ENCODE measurements around the gene RFX7. TPM values are rescaled to one million over a fixed set of nuclear protein-coding genes. Genes with fewer than 3 reads are reported as not detected.

RFX7 gene
- total RNA-seq, 1 donor from 2014 or later, result 7.2 TPM

DNA sequence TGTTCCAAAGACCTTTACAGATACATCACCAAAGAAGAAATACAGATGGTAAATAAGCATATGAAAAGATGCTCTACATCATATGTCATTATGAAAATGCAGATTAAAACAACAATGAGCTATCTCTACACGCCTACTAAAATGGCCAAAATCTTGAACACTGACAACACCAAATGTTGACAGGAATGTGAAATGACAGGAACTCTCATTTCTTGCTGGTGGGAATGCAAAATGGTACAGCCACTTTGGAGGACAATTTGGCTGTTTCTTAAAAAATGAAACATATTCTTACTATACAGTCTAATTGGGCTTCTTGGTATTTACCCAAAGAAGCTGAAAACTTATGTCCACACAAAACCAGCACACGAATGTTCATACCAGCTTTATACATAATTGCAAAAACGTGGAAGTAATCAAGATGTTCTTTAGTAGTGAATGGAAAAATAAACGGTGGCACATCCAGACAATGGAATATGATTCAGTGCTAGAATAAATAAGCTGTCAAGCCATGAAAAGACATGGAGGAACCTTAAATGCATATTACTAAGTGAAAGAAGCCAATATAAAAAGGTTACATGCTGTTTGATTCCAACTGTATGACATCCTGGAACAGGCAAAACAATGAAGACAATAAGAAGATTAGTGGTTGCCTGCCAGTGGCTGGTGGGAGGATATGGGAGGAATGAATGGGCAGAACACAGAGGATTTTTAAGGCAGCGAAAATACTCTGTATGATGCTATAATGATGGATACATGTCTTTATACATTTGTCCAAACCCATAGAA, 169.0 kb downstream of the RFX7 start:
- intact Hi-C loops (cut with micrococcal nuclease), result no loop called here
- DNase-seq (no peak), ATAC-seq (no peak)

- no peak for DNase-seq
- intact Hi-C loops (cut with micrococcal nuclease), result no loop called here
- no peak for ATAC-seq
These were observed 179.5 kb downstream of the RFX7 start for GRCh38 chr15:56064152-56064551.

DNA sequence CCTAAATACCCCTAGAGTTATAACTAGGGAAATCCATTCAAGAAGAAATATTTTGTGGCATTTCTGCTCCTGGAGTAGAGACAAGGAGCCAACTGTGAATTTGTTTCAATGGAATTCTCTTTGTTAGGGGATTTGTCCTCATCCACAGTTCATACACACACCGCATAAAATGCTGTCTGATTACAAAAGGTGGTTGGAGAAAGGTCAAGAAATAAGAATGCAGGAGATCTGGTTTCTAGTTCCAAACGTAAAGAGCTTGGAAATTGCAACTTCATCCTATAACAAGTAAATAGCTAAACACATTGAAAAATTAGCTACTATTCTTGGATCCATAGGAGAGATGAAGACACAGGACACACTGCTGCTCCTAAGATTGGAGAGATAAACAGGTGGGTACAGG, 184.0 kb downstream of the RFX7 start:
- DNase-seq (no peak), ATAC-seq (no peak)
- intact Hi-C loops (cut with micrococcal nuclease), result no loop called here

DNA sequence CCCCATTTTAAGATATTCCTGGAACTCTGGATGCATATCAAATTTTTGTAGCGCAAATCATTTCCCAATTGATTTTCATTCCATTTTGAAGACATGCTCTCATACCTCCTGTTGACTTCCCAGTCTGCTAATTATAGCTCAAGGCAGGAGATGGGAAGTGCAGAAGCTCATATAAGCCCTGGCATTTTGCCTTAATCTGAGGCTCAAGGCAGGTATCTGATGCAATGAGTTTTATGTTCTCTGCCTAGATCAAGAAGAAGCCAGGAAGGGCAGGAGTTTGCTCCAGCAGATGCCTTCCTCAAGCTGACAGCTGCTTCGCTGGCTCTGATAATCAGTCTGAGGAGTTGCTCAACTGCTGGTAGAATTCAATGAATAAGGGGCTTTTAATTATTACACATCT, 184.7 kb downstream of the RFX7 start:
- ATAC-seq (no peak), DNase-seq (no peak)
- intact Hi-C loops (cut with micrococcal nuclease), result no loop called here

GRCh38 chr15:56056626-56057025, 187.1 kb downstream of the RFX7 start:
- DNase-seq (no peak), ATAC-seq (no peak)
- intact Hi-C loops (cut with micrococcal nuclease), result no loop called here

GRCh38 chr15:56053046-56053400, 190.7 kb downstream of the RFX7 start:
- intact Hi-C loops (cut with micrococcal nuclease), result no loop called here
- DNase-seq, result no peak
- no peak for ATAC-seq

DNA sequence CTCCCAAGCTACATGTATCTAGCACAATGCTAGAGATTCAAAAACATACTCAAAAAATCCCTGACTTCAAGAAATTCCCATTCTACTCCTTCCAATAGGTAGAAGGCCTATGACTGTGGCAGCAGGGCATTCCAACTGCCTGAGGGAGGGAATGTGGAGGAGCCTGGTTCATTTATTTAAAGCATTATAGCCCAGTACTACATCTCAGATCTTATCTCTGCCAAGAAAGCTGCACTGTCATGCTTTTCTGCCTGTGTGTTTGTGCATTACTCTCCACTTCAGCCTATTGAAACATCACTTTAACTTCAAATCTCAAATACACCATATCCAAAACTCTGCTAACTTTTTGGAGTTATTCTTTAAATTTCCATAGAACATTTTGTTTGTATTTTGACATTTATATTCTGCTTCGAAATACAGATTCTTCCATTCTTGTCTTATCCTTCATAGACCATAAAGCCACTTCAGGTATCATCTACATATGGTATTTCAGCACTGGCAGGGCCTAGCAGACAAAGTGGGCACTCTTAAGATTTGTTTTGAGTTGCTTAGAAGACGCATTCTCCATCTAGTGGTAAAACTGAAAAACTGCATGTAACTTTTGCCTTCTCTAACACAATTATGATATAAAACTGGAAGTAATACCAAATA, 191.2 kb downstream of the RFX7 start:
- DNase-seq (no peak), ATAC-seq (peak; percentile 38)
- intact Hi-C loops (cut with micrococcal nuclease), result no loop called here

- intact Hi-C loops (cut with micrococcal nuclease), result no loop called here
- ATAC-seq, result no peak
- no peak for DNase-seq
These were observed 192.0 kb downstream of the RFX7 start for GRCh38 chr15:56051676-56052075.

- DNase-seq, result no peak
- intact Hi-C loops (cut with micrococcal nuclease), result no loop called here
These were observed 194.1 kb downstream of the RFX7 start for GRCh38 chr15:56049577-56049976.

GRCh38 chr15:56047354-56047753, 196.3 kb downstream of the RFX7 start:
- intact Hi-C loops (cut with micrococcal nuclease), result no loop called here
- DNase-seq, result no peak
- ATAC-seq, result no peak

More at GRCh38 chr15:56049577-56049976, 194.1 kb downstream of the RFX7 start:
- no peak for ATAC-seq

- intact Hi-C loops (cut with micrococcal nuclease), result no loop called here
- ATAC-seq, result no peak
- DNase-seq, result no peak
These were observed 198.5 kb downstream of the RFX7 start for GRCh38 chr15:56045068-56045748.

- intact Hi-C loops (cut with micrococcal nuclease), result no loop called here
- DNase-seq (no peak), ATAC-seq (peak; percentile 20)
These were observed 200.4 kb downstream of the RFX7 start for GRCh38 chr15:56042982-56043980.

DNA sequence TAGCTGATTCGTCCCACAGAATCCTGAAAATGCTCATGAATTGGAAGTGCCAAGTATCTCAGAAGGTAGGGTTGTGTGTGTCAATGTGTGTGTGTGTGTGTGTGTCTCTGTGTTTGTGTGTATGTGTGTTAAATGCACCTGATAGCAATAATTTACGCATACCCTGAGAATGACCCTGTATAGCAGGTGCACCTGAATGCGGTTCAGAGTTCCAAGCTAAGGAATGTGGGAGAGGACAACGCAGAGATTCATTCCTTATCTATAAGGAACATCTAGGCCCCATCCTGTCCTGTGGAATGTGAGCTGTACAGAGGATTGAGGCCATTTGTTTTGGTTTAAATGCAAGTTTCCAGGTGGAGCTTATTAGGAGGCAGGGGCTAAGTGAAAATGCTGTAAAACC, 201.2 kb downstream of the RFX7 start:
- intact Hi-C loops (cut with micrococcal nuclease), result no loop called here
- ATAC-seq, result no peak
- no peak for DNase-seq

GRCh38 chr15:56042031-56042430, 201.6 kb downstream of the RFX7 start:
- intact Hi-C loops (cut with micrococcal nuclease), result no loop called here
- ATAC-seq (no peak), DNase-seq (no peak)

GRCh38 chr15:56040081-56041035, 203.3 kb downstream of the RFX7 start:
- intact Hi-C loops (cut with micrococcal nuclease), result no loop called here
- DNase-seq, result peak; percentile 36
- peak; percentile 77 for ATAC-seq

GRCh38 chr15:56038707-56039106, 205.0 kb downstream of the RFX7 start:
- ATAC-seq, result no peak
- DNase-seq, result no peak
- intact Hi-C loops (cut with micrococcal nuclease), result no loop called here

DNA sequence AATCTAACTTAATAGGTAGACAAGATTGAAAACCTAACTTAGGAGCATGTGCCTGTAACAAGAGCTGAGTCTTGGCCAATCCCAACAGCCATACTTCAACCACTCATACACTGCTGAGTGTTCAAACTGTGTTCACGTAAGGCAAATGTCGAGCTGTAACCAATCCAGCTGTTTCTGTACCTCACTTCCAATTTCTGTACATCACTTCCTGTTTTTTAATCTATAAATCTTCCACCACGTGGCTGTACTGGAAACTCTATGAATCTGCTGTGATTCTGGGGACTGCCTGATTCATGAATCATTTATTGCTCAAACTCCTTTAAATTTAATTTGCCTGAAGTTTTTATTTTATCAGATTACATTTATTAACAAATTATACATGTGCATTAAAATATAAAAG, 205.7 kb downstream of the RFX7 start:
- intact Hi-C loops (cut with micrococcal nuclease), result no loop called here
- ATAC-seq (no peak), DNase-seq (no peak)
